ENCODE data around the gene TPRG1.

The TPRG1 gene

GRCh38 chr3:189165092-189165612, 6.6 kb upstream of the TPRG1 start:
- in situ Hi-C loops (cut with MboI; ENCODE audit: low sequenced_read_pairs), result no loop called here

GRCh38 chr3:189166321-189166720, 5.5 kb upstream of the TPRG1 start:
- in situ Hi-C loops (cut with MboI; ENCODE audit: low sequenced_read_pairs), result no loop called here

GRCh38 chr3:189167027-189167766, 4.6 kb upstream of the TPRG1 start:
- in situ Hi-C loops (cut with MboI; ENCODE audit: low sequenced_read_pairs), result no loop called here

- in situ Hi-C loops (cut with MboI; ENCODE audit: low sequenced_read_pairs), result no loop called here
These were observed 3.1 kb upstream of the TPRG1 start for GRCh38 chr3:189168711-189169110.

- in situ Hi-C loops (cut with MboI; ENCODE audit: low sequenced_read_pairs), result no loop called here
These were observed 2.0 kb upstream of the TPRG1 start for GRCh38 chr3:189169728-189170127.

GRCh38 chr3:189170559-189170958, 1.2 kb upstream of the TPRG1 start:
- in situ Hi-C loops (cut with MboI; ENCODE audit: low sequenced_read_pairs), result no loop called here

- in situ Hi-C loops (cut with MboI; ENCODE audit: low sequenced_read_pairs), result no loop called here
These were observed 1.1 kb downstream of the TPRG1 start for GRCh38 chr3:189172668-189173419.

GRCh38 chr3:189184566-189184965, 12.8 kb downstream of the TPRG1 start:
- in situ Hi-C loops (cut with MboI; ENCODE audit: low sequenced_read_pairs), result no loop called here

- in situ Hi-C loops (cut with MboI; ENCODE audit: low sequenced_read_pairs), result no loop called here
These were observed 14.3 kb downstream of the TPRG1 start for GRCh38 chr3:189186101-189186500.

- in situ Hi-C loops (cut with MboI; ENCODE audit: low sequenced_read_pairs), result no loop called here
These were observed 16.7 kb downstream of the TPRG1 start for GRCh38 chr3:189188466-189188865.

- in situ Hi-C loops (cut with MboI; ENCODE audit: low sequenced_read_pairs), result no loop called here
These were observed 21.0 kb downstream of the TPRG1 start for GRCh38 chr3:189192725-189193124.

- in situ Hi-C loops (cut with MboI; ENCODE audit: low sequenced_read_pairs), result no loop called here
These were observed 23.5 kb downstream of the TPRG1 start for GRCh38 chr3:189195302-189195701.

GRCh38 chr3:189202106-189202505, 30.3 kb downstream of the TPRG1 start:
- in situ Hi-C loops (cut with MboI; ENCODE audit: low sequenced_read_pairs), result no loop called here

GRCh38 chr3:189202583-189202982, 30.8 kb downstream of the TPRG1 start:
- in situ Hi-C loops (cut with MboI; ENCODE audit: low sequenced_read_pairs), result no loop called here

GRCh38 chr3:189204167-189204866, 32.5 kb downstream of the TPRG1 start:
- in situ Hi-C loops (cut with MboI; ENCODE audit: low sequenced_read_pairs), result no loop called here

GRCh38 chr3:189204937-189205336, 33.2 kb downstream of the TPRG1 start:
- in situ Hi-C loops (cut with MboI; ENCODE audit: low sequenced_read_pairs), result no loop called here

- in situ Hi-C loops (cut with MboI; ENCODE audit: low sequenced_read_pairs), result no loop called here
These were observed 38.5 kb downstream of the TPRG1 start for GRCh38 chr3:189210251-189210770.

GRCh38 chr3:189212681-189213080, 40.9 kb downstream of the TPRG1 start:
- in situ Hi-C loops (cut with MboI; ENCODE audit: low sequenced_read_pairs), result no loop called here

- in situ Hi-C loops (cut with MboI; ENCODE audit: low sequenced_read_pairs), result no loop called here
These were observed 42.9 kb downstream of the TPRG1 start for GRCh38 chr3:189214651-189215050.

- in situ Hi-C loops (cut with MboI; ENCODE audit: low sequenced_read_pairs), result no loop called here
These were observed 51.3 kb downstream of the TPRG1 start for GRCh38 chr3:189222927-189223636.

- in situ Hi-C loops (cut with MboI; ENCODE audit: low sequenced_read_pairs), result no loop called here
These were observed 53.7 kb downstream of the TPRG1 start for GRCh38 chr3:189225431-189225830.
